Measurements from ENCODE around the gene DNMT1.

Gene DNMT1

DNA sequence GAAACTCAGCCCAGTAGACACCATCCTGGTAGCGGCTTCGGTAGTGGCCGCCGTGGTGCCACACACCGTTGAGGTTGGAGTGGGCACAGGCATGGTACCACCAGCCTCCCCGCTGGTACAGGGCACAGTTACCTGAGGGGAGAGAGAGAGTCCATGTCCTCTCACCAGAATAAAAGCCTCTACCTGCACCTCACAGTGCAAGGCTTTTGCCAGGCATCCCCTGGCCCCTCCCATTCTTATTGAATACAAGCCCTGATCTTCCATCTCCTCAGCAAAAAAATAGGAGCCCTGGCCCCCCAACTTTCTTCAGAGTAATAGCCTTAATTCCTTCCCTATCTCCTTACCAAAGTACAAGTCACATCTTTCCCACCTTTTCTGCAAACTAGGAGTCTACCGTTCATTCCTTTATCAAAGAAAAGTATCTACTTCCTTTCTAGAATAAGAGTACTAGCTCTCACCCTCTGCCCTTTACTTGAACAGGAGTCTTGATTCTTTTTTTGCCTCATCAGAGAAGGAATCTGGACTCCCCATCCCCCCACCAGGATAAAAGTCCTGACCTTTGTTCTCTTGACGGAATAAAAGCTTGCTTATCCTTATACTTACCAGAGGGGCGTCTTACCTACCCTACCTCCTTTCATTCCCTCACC lies 102.0 kb downstream of the DNMT1 start:
- DNase-seq = no peak

GRCh38 chr19:10091895-10092641 lies 102.7 kb downstream of the DNMT1 start:
- no peak for DNase-seq

DNA sequence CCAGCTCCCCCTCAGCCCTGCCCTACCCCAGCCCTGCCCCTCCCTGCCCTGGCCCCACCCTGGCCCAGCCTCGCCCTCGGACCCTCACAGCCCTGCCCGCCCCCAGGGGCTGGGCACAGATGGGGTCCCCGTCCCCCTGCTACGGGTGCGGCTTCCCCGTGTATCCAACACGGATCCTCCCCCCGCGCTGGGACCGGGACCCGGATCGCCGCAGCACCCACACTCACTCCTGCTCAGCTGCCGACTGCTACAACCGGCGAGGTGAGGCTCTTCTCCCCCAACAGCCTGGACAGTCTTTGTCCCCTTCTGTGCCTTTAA lies 103.4 kb downstream of the DNMT1 start:
- no peak for DNase-seq

- DNase-seq = no peak
These were observed 104.9 kb downstream of the DNMT1 start for GRCh38 chr19:10089801-10090375.

- no peak for DNase-seq
These were observed 105.7 kb downstream of the DNMT1 start for GRCh38 chr19:10088949-10089554.

- DNase-seq = no peak
These were observed 107.3 kb downstream of the DNMT1 start for GRCh38 chr19:10087296-10088061.

DNA sequence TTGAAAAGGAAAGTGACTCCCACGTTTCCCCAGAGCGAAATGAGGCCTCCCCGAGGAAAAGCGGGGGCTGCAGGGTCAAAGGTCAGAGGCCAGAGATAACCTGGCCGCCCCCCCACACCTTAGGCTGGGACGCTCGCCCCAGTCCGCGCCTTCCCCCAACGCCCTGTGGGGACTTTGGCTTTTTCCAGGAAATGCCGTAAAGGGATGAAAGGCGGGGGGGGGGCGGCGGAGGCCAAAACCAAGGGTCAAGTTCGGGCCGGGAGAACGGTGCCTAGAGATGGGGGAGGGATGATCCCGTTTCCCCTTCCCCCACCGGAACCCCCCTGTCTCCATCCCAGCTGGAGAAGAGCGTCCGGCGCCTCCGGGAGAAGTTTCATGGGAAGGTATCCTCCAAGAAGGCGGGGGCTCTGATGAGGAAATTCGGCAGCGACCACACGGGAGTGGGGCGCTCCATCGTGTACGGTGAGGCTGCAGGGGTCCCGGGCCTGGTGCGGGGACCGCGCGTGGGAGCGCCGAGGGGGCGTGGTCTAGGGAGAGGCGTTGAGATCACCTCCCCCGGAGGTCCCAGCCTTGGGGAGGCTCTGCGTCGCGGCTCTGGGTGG lies 108.1 kb downstream of the DNMT1 start:
- peak; percentile 43 for DNase-seq

GRCh38 chr19:10085641-10086590 lies 108.8 kb downstream of the DNMT1 start, which contains the start of gene SHFL:
SHFL (plus strand) TSS chr19:10086317; CDS start chr19:10086428, 111 bp downstream.
- peak; percentile 76 for DNase-seq

DNA sequence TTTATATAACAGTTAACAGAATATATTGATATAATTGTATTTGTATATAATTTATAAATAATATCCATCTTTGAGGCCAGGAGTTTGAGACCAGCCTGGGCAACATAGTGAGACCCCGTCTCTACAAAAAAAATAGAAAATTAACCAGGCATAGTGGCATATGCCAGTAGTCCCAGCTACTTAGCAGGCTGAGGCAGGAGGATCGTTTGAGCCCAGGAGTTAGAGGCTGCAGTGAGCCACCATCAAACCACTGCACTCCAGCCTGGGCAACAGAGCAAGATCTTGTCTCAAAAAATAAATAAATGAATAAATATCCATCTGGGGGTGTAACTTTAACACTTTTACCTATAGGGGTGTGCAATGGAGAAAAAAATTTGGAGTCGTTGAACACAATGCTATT lies 110.0 kb downstream of the DNMT1 start:
- DNase-seq = no peak

DNA sequence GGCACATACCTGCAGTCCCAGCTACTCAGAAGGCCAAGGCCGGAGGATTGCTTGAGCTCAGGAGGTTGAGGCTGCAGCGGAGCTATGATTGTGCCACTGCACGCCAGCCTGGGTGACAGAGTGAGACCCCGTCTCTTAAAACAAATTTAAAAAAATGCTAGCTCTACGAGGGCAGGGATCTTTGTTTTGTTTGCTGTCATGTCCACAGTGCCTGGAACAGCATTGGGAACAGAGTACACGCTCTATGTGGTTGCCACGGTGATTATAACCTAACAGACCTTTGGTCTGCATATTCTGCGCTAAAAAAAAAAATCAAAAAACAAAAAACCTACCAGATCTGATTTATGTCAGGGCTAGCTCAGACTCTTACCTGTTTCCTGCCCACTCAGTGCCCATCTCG lies 110.8 kb downstream of the DNMT1 start:
- no peak for DNase-seq
